GM19193 (cell line): ENCODE data around the gene CLTA.

Experiments used
- POLR2A ChIP-seq: IDR thresholded peaks from 4 replicates; pipeline ENCODE4 v1.6.1; 2011; ENCODE audit not compliant: insufficient read depth, insufficient read length; ENCODE audit errors: extremely low read depth

Gene CLTA

GRCh38 chr9:36258208-36258995 is 67.7 kb downstream of the CLTA start, which contains the start of gene GNE:
TSS of gene GNE (minus strand) at chr9:36258448. CDS start at chr9:36249355, 9,093 bp downstream.
- peak; percentile 87 for TF ChIP-seq POLR2A

DNA sequence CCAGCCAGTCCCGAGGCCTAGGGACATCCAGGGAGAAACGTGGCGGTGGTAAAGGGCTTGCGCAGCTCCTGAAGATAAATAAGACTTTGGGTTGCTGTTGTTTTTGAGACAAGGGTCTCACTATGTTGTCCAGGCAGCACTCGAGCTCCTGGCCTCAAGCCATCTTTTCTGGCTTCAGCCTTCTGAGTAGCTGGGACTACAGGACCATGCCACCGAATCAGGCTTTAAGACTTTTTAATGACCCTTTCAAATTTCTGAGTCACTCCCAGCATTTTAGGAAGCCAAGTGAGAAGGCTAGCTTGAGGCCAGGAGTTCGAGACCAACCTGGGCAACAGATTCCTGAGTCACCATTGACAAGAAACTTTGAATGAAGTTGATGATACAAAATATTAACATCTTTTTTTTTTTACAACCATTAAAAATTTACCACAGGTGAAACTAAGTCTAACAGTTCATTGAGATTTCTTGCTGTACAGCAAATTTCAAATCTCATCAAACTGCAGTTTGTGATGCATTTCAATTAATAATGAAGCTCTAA is 68.3 kb downstream of the CLTA start:
- TF ChIP-seq POLR2A = no peak
